SK-N-MC (cell line): ENCODE results near the gene COL27A1.

Source experiments
- EZH2 ChIP-seq: fragments of 200-600 bp; sonication (generic); IDR thresholded peaks from one replicate; pipeline ENCODE4 v1.6.1; 2017; ENCODE audit warnings: antibody characterized with exemption
- FOXP2 ChIP-seq: optimal IDR thresholded peaks from 2 replicates; pipeline ENCODE3; 2011; ENCODE audit warnings: mild to moderate bottlenecking, moderate library complexity; ENCODE audit not compliant: insufficient read depth; ENCODE audit errors: extremely low read length, control extremely low read depth
- POLR2AphosphoS5 ChIP-seq: IDR thresholded peaks from 2 replicates; pipeline ENCODE4 v1.6.1; 2012; ENCODE audit warnings: mild to moderate bottlenecking, low read depth, low read length, borderline replicate concordance

GRCh38 chr9:114169029-114169951, 14.0 kb downstream of the COL27A1 start:
- TF ChIP-seq POLR2AphosphoS5 (no peak), EZH2 (no peak), FOXP2 (no peak)
